Stimulated activated CD4-positive, alpha-beta T cell treated with anti-CD3 and anti-CD28 coated beads, TNF-alpha, amount 100 ng/mL, for 1 hour (primary cell): Measurements from ENCODE around the gene KRT6A.

Experiments used
- DNase-seq, 3 donors: peaks; one replicate each; pipeline ENCODE4 v3.0.0-alpha.2; 2020; ENCODE audit warnings: low read depth in 3 of 3, low spot score in 1 of 3

KRT6A gene

GRCh38 chr12:52493172-52493571 lies at the start of gene KRT6A:
TSS of gene KRT6A (minus strand) at chr12:52493257. CDS start at chr12:52493188, 69 bp downstream.
- no peak for DNase-seq

GRCh38 chr12:52542157-52542556 lies 49.1 kb upstream of the KRT6A start:
- DNase-seq = no peak

DNA sequence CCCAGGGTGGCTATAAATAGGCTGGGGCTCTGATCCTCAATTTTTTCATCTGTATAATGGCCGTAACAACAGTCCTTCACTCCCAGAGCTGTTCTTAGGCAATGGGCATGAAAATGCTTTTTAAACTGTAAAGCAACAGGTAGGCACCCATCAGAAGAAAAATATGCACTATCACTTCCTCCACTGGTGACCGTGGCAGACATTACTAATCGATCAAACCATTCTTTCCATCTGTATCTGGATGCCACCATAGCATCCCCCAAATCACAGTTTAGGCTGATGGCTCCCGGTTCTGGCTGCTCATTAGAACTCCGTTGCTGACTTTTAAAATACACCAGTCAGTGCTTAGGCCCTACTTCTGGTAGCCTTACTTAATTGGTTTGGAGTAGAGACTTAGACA lies 48.7 kb upstream of the KRT6A start:
- no peak for DNase-seq

GRCh38 chr12:52540531-52540930 lies 47.5 kb upstream of the KRT6A start:
- no peak for DNase-seq

DNA sequence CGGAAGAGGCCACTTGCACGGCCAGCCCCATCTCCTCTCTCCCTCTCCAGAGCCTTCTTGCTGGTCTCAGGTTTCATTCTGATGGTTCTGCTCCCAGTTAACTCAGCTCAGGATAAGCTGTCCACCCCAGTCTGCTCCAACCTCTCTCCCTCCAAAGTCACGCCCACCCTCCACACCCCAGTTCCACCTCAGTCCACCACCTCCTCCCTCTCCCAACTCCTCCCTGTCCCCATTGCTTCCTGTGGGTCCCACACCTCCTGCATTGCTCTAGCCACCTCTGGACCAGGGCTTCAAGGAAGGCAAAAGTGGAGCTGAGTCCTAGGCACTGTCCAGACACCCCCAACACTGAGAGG lies 46.7 kb upstream of the KRT6A start:
- no peak for DNase-seq

- no peak for DNase-seq
Measured at GRCh38 chr12:52539083-52539820, 46.2 kb upstream of the KRT6A start.

DNA sequence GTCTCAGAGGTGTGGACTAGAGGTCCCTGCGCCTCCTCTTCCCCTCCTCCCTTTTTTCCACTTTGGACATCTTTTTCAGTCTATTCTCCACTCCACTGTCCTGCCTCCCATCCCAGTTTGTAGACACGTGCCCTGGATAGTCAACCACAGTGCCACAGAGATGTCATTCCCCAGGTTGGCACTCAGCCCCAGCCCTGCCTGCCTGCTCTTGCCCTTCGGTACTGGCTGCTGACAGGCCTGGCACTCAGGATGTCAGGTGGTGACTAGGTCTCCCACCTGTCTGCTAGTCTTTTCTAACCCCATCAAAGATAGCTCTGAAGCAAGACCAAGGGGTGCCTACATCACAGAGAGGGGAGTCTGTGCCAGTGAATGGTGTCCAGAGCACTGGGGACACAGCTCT lies 44.0 kb upstream of the KRT6A start:
- DNase-seq = no peak

GRCh38 chr12:52535574-52535973 lies 42.5 kb upstream of the KRT6A start:
- DNase-seq = no peak

DNA sequence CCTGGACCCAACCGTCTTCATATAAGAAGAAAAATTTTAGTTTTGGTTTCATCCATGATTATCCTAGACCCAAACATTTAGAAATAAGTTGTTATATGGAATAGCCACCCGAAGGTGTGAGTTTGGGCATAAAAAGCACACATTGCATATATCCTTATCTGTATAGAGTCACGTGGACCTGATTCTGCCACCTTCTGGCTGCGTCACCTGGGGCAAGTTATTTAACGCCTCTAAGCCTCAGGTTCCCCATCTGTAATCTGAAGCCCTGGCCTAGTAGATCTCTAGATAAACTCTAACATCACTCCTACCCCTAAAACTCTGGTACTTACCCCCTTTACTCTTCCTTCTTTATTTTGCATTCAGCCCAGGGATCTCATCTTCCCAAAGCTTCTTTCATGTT lies 41.4 kb upstream of the KRT6A start:
- no peak for DNase-seq

DNA sequence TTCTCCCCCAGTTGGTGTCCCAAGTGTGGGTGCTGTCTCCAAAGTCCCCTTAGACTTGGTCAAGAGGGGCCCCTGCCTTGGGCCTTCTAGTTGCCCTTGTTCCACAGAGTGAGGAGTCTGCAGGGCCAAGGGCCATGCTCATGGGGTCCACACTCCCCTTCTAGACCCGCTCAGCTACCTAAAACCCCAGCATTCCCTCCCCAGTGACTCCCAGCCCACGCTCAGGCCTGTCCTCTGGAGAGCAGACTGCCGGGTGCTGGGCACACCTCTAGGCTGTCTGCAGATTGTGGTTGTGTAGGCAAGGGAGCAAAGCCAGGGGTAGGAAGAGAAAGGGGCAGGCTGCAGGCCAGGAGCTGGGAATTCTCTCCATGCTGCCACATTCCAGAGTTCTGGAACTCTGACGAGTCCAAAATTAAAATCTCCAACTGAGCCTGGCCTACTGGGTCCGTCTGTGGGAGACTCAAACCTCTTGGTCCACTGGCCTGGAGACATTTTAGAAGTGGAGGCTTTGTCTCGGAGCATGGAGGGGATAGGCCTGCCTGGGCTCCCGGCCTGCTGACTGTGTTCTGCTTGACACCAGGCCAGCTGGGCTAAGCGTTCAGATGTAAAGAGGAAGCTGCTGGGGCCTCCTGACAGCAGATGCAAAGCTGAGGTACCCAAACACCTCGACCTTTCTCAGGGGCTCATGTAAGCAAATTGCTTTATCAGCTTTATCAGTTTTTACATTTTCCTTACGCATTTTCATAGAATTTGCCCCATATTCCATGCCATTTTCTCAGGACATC lies 40.8 kb upstream of the KRT6A start:
- no peak for DNase-seq

GRCh38 chr12:52532636-52533035 lies 39.6 kb upstream of the KRT6A start:
- no peak for DNase-seq

DNA sequence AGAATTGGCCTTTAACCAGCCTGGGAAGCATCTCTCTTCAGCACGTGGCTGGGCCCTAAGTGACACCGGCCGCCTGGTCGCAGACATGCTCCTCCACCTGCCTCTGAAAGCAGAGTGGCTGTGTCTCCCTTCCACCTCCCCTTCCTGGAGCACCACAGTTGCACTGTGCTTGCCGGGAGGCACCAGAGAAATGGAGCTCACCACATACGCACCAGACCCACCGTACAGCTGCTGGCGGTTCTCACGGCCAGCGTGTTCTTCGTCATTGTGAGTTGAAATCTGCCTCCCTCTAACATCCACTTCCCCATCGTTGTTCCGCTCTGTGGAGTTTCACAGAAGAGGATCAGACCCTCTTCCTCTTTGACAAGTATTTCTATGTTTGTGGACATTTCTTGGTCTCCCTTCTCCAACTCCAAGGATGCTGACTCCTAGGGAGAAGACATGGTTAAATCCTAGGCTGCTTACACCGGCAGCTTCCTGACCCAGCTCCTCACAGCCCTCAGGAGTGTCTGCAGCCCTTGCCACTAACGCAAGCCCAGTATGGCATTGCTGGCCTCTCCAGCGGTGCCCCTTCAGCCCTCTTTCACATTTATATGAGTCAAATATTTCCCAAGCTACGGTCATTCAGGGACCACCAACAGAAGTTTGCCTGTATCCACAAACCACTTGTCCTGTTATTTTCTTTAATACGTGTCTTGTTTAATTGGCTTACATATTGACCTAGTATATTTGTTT lies 38.7 kb upstream of the KRT6A start:
- no peak for DNase-seq

GRCh38 chr12:52530905-52531304 lies 37.8 kb upstream of the KRT6A start:
- no peak for DNase-seq

DNA sequence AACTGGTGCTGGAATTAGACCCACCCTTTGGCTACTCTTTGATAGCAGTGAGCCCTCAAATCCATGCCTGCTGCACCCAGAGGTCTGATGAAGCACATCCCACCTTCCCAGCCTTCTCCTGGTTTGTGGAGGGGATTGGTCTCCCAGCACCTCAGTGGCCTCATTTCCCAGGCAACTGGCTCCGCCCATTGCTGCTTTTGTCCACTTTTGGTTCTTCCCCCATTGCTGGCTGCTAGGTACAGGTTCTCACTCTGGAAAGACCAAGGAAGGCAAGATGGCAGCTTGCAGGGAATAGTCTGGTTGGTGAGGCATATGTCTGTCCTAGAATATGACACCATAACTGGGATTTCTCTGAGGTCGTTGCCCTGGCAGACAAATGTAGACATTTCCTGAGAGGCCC lies 37.3 kb upstream of the KRT6A start:
- no peak for DNase-seq

DNA sequence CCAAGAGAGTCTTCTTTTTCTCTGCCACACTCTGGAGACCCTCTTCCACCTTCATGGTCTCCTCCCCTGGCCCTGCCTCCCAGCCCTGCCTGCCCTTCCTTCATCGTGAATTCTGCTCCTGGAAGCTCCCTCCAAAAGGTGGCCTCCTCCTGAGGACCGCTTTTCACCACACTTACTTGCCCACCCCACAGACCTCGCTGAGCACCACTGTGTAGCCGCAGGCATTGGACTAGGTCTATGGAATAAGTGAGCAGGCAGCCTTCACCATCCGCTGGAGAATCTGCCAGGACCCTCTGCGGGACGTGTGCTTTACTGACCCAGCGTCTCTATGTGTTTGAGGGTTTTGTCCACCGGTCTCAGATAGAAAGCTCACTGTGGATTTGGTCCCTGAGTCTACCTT lies 36.8 kb upstream of the KRT6A start:
- no peak for DNase-seq

DNA sequence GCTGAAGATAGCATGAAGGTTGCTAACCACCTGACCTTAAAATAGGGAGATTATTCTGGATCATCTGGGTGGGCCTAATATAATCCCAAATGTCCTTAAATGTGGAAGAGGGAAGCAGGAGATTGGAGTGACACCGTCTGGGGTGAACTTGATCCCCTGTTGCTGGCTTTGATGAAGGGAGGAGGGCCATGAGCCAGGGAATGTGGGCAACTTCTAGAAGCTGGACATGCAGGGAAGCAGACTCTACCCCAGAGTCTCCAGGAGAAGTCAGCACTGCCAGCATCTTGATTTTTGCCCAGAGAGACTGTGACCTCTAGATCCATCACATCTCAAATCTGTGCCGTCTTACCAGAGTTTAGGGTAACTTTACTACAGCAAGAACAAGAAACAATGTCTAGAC lies 36.4 kb upstream of the KRT6A start:
- no peak for DNase-seq

DNA sequence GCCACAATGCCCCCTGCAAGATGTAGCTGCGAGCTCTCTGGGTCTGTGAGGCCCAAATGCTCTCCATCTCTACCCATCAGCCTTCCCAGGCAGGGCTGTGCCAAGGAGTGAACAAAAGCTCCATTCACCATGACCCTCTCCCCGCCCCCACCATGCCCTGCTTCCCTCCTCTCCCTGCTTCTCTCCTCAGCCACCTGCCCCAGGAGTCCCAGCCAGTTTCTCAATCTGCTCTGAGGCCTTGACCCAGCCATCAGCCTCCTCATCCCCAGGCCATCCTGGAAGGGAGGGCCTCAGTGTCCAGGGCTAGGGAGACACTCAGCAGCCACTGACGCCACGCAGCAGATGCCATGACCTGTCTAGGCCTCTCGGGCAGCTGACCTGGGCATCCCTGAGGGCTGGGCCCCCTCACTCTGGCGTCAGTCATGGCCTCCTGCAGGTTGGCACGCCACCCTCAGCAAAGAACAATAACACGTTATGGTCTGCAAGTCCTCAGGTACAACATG lies 35.6 kb upstream of the KRT6A start:
- DNase-seq = no peak

GRCh38 chr12:52527121-52527800 lies 34.2 kb upstream of the KRT6A start:
- DNase-seq = no peak

- DNase-seq = no peak
Measured at GRCh38 chr12:52526511-52526951, 33.5 kb upstream of the KRT6A start.

DNA sequence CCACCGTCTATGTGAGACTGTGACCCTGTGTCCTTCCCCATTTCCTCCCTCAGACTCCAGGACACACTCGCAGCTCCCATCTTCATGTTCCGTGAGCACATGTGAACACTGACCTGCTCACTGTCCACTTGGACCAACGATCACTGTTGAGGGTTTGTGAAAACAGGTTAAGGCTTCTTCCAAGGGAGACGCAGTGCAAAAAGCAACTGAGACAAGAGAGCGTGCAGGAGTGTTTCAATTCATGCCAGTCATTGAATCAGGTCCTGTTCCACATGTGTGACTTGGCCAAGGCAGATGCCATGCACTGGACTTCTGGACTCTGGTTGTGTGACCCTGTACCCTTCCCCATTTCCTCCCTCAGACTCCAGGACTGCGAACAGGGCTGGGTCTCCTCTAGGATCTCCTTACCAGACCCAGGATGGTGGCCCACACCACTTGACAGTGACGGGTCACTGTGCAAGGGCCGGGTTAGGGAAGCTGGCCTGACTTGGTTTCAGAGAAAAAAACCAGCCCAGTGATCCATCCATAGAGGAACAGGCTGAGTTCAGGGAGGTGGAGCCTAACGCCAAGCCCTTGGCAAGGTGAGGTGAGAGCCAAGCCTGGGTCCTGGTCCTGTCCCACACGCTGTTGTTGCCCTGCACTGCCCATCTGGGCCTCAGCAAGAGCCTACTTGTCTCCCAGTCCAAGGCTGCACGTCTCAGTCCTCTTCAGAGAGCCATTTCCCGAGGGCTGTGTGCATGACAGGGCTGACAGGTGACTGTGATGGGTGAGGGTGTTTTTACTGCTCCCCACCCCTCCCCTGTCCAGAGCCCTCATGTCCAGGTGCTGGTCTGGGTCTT lies 32.8 kb upstream of the KRT6A start:
- no peak for DNase-seq
